ENCODE results near the gene RPL31.
"Not testable (repeated sequence)": the region's sequence is repeated elsewhere in the genome, so short reads cannot be mapped to it uniquely, and the experiment has no call there.

The RPL31 gene

GRCh38 chr2:101030866-101031554 is 28.9 kb downstream of the RPL31 start:
- DNase-seq, result no peak

GRCh38 chr2:101032084-101032776 is 30.1 kb downstream of the RPL31 start:
- no peak for DNase-seq

- no peak for DNase-seq
These were observed 34.5 kb downstream of the RPL31 start for GRCh38 chr2:101036562-101036961.

- no peak for DNase-seq
These were observed 35.2 kb downstream of the RPL31 start for GRCh38 chr2:101037161-101037755.

- no peak for DNase-seq
These were observed 36.6 kb downstream of the RPL31 start for GRCh38 chr2:101038455-101039255.

- DNase-seq, result no peak
These were observed 38.0 kb downstream of the RPL31 start for GRCh38 chr2:101040072-101040471.

GRCh38 chr2:101040761-101041160 is 38.7 kb downstream of the RPL31 start:
- DNase-seq, result no peak

GRCh38 chr2:101041413-101041812 is 39.3 kb downstream of the RPL31 start:
- no peak for DNase-seq

GRCh38 chr2:101045330-101045729 is 43.2 kb downstream of the RPL31 start:
- DNase-seq, result no peak

GRCh38 chr2:101047075-101047766 is 45.1 kb downstream of the RPL31 start:
- no peak for DNase-seq

GRCh38 chr2:101047774-101048173 is 45.7 kb downstream of the RPL31 start:
- DNase-seq, result no peak

- DNase-seq, result no peak
These were observed 46.7 kb downstream of the RPL31 start for GRCh38 chr2:101048756-101049155.

GRCh38 chr2:101050886-101051285 is 48.8 kb downstream of the RPL31 start:
- not testable (repeated sequence) for DNase-seq

- DNase-seq, result no peak
These were observed 50.1 kb downstream of the RPL31 start for GRCh38 chr2:101052147-101052546.

- no peak for DNase-seq
These were observed 51.0 kb downstream of the RPL31 start for GRCh38 chr2:101053117-101053516.
